Aorta (tissue), 5 donors: Measurements from ENCODE around the gene SULF2. TPM values are rescaled to one million over a fixed set of nuclear protein-coding genes. Genes with fewer than 3 reads are reported as not detected.

Experiments used
- ATAC-seq: fragments of 200-7000 bp; cut with Tn5 transposase; one replicate; pipeline ENCODE4 v1.9.1; 2022; ENCODE audit warnings: moderate library complexity; ENCODE audit not compliant: low FRiP score
- DNase-seq, 2 donors: peaks; one replicate each; pipeline ENCODE4 v3.0.0-alpha.2; 2020
- H3K27ac ChIP-seq, 2 donors: one replicate each; pipeline ENCODE4 v1.5.1; 2013; ENCODE audit warnings: low read length in 2 of 2, mild to moderate bottlenecking in 2 of 2, moderate library complexity in 2 of 2, control low read depth in 1 of 2, inconsistent platforms in 1 of 2, low read depth in 1 of 2
- H3K27me3 ChIP-seq, 2 donors: one replicate each; pipeline ENCODE4 v1.6.1; 2013; ENCODE audit warnings: control low read depth in 1 of 2, low read length in 1 of 2, mild to moderate bottlenecking in 1 of 2, moderate library complexity in 1 of 2; ENCODE audit not compliant: insufficient read depth in 2 of 2, control insufficient read depth in 1 of 2
- H3K36me3 ChIP-seq, 2 donors: one replicate each; pipeline ENCODE4 v1.6.1; 2013; ENCODE audit warnings: control low read depth in 1 of 2, low read length in 1 of 2, mild to moderate bottlenecking in 1 of 2; ENCODE audit not compliant: insufficient read depth in 2 of 2, control insufficient read depth in 1 of 2
- H3K4me1 ChIP-seq, 2 donors: one replicate each; pipeline ENCODE4 v1.6.1; 2013; ENCODE audit warnings: low read length in 2 of 2, control low read depth in 1 of 2, mild to moderate bottlenecking in 1 of 2, moderate library complexity in 1 of 2; ENCODE audit not compliant: insufficient read depth in 2 of 2, control insufficient read depth in 1 of 2
- H3K4me3 ChIP-seq, 2 donors: one replicate each; pipeline ENCODE4 v1.5.1; 2013; ENCODE audit warnings: low read length in 2 of 2, control low read depth in 1 of 2, mild to moderate bottlenecking in 1 of 2
- H3K9me3 ChIP-seq: one replicate; pipeline ENCODE4 v1.6.1; 2013; ENCODE audit warnings: mild to moderate bottlenecking, low read length; ENCODE audit not compliant: control insufficient read depth
- WGBS, 2 donors: extraction: QIAGEN DNeasy Blood & Tissue Kit; methylation state at CpG; one replicate each; pipeline ENCODE4 v1.1.7; 2013; 5-methylcytosine and 5-hydroxymethylcytosine counted together
- intact Hi-C, 2 donors: fragments of 100-400 bp; cut with DNase I; formaldehyde crosslinking; loops; one replicate each; pipeline versions ENCODE4 v1.14.2 to v1.15.0; 2022
- polyA plus RNA-seq, 2 donors: library from polyadenylated mRNA; stranded (reverse); fragments of 200-250 nt; gene quantifications; one replicate each; pipeline ENCODE4 v1.2.3, GENCODE V29; 2013
- total RNA-seq, 2 donors: library from RNA; stranded (reverse); fragmentation: NEBNext Ultra II Directional; extraction: Animal tissue kit (Norgen Biotek cat#: 25700); gene quantifications; one replicate each; pipeline ENCODE4 v1.2.1, GENCODE V29; 2021
- donor health status: healthy with polysubstance abuse.
- donor health status: Bipolar disorder and iron deficiency.
- donor health status: DM: no; HTN: no; CAD: no.
- donor health status: DM: no; HTN: no; CAD: no.
- donor health status: DM: yes; HTN: yes; CAD: no.

Gene SULF2
- total and polyA plus RNA-seq, 4 donors = 17.7 to 145 (median 64.7) TPM

GRCh38 chr20:47775841-47776240, 9.4 kb downstream of the SULF2 start:
- intact Hi-C loops = no loop called here
- Histone ChIP-seq H3K27me3 (no peaks in the 10 kb centered on the region), H3K4me3 (no peak overlapping the region), H3K36me3 (no peaks in the 10 kb centered on the region), H3K9me3 (no peaks in the 10 kb centered on the region), H3K4me1 (no peaks in the 10 kb centered on the region), H3K27ac (no peak overlapping the region)
- ATAC-seq (no peak), DNase-seq (no peak)
- 92% methylated on average over 5 of the region's 5 CpGs for WGBS, 2 donors

GRCh38 chr20:47775039-47775438, 10.2 kb downstream of the SULF2 start:
- WGBS, 2 donors = 98% methylated on average over 5 of the region's 5 CpGs
- no peak for DNase-seq
- Histone ChIP-seq H3K4me1 (no peaks in the 10 kb centered on the region), H3K36me3 (no peaks in the 10 kb centered on the region), H3K9me3 (peaks cover 3% of the 10 kb centered on the region), H3K4me3 (no peak overlapping the region), H3K27ac (no peak overlapping the region), H3K27me3 (no peaks in the 10 kb centered on the region)
- intact Hi-C loops = no loop called here
- no peak for ATAC-seq

GRCh38 chr20:47774131-47774777, 11.0 kb downstream of the SULF2 start:
- intact Hi-C loops = no loop called here
- Histone ChIP-seq H3K4me1 (no peaks in the 10 kb centered on the region), H3K4me3 (no peak overlapping the region), H3K9me3 (peaks cover 3% of the 10 kb centered on the region), H3K27ac (no peak overlapping the region), H3K36me3 (no peaks in the 10 kb centered on the region), H3K27me3 (no peaks in the 10 kb centered on the region)
- no peak for ATAC-seq
- no peak for DNase-seq
- 32% methylated on average over 14 of the region's 14 CpGs for WGBS, 2 donors

- H3K27me3 ChIP-seq = no peaks in the 10 kb centered on the region
- DNase-seq (no peak), ATAC-seq (peak; percentile 58)
- intact Hi-C loops = no loop called here
- no peaks in the 10 kb centered on the region for H3K4me1 ChIP-seq
- peaks cover 3% of the 10 kb centered on the region for H3K9me3 ChIP-seq
- H3K4me3 ChIP-seq = no peak overlapping the region
- WGBS, 2 donors = 30 to 31% methylated on average over 8 of the region's 8 CpGs
- no peak overlapping the region for H3K27ac ChIP-seq
- no peaks in the 10 kb centered on the region for H3K36me3 ChIP-seq
Measured at GRCh38 chr20:47773371-47773786, 11.9 kb downstream of the SULF2 start.

- H3K36me3 ChIP-seq = no peaks in the 10 kb centered on the region
- no peaks in the 10 kb centered on the region for H3K4me1 ChIP-seq
- ATAC-seq (no peak), DNase-seq (peak in 1 of 2 donors; percentile 63)
- no peaks in the 10 kb centered on the region for H3K27me3 ChIP-seq
- H3K4me3 ChIP-seq = no peak overlapping the region
- peaks cover 3% of the 10 kb centered on the region for H3K9me3 ChIP-seq
- H3K27ac ChIP-seq = no peak overlapping the region
- intact Hi-C loops = no loop called here
- WGBS, 2 donors = 88% methylated on average over 12 of the region's 12 CpGs
Measured at GRCh38 chr20:47770935-47771334, 14.3 kb downstream of the SULF2 start.

GRCh38 chr20:47768016-47768824, 17.1 kb downstream of the SULF2 start:
- H3K4me1 ChIP-seq = no peaks in the 10 kb centered on the region
- no peak overlapping the region for H3K4me3 ChIP-seq
- H3K27ac ChIP-seq = no peak overlapping the region
- peak in 1 of 2 donors; percentile 76 for DNase-seq
- no peaks in the 10 kb centered on the region for H3K36me3 ChIP-seq
- ATAC-seq = peak; percentile 62
- H3K9me3 ChIP-seq = peaks cover 3% of the 10 kb centered on the region
- intact Hi-C loops = no loop called here
- no peaks in the 10 kb centered on the region for H3K27me3 ChIP-seq
- WGBS, 2 donors = 38 to 44% methylated on average over 16 of the region's 16 CpGs

- intact Hi-C loops = no loop called here
- no peaks in the 10 kb centered on the region for H3K27me3 ChIP-seq
- no peaks in the 10 kb centered on the region for H3K4me1 ChIP-seq
- no peak overlapping the region for H3K27ac ChIP-seq
- ATAC-seq = no peak
- 50 to 64% methylated on average over 4 of the region's 4 CpGs for WGBS, 2 donors
- no peaks in the 10 kb centered on the region for H3K36me3 ChIP-seq
- no peak overlapping the region for H3K4me3 ChIP-seq
- DNase-seq = no peak
- H3K9me3 ChIP-seq = peaks cover 3% of the 10 kb centered on the region
Measured at GRCh38 chr20:47765691-47766594, 19.3 kb downstream of the SULF2 start.

GRCh38 chr20:47765271-47765670, 20.0 kb downstream of the SULF2 start:
- intact Hi-C loops = no loop called here
- DNase-seq = no peak
- Histone ChIP-seq H3K9me3 (no peaks in the 10 kb centered on the region), H3K27ac (no peak overlapping the region), H3K4me3 (no peak overlapping the region), H3K27me3 (no peaks in the 10 kb centered on the region), H3K36me3 (no peaks in the 10 kb centered on the region), H3K4me1 (no peaks in the 10 kb centered on the region)
- ATAC-seq = no peak
- whole genome bisulfite sequencing, 2 donors = 96 to 98% methylated on average over 7 of the region's 7 CpGs
